ENCODE results near the gene FBXO34.

DNA sequence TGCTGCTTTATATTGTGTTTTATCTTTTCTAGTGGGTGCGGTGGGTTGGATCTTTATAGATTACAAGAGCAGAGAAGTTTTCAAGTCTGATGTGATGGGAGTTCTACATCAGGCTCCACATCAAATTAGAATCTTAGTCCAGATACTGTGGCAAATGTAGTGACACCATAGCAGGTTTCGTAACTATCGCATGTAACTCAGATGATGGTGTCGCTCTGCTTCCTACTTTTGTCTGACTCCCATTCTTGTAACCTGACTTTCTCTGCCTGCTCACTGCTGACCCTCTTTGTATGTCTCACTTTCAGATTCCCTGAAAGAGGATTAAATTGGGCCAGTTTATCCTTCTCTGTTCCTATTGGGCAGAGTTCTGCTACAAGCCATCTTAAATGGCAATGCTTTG lies 22.8 kb upstream of the FBXO34 start:
- TF ChIP-seq, protein P1, sequence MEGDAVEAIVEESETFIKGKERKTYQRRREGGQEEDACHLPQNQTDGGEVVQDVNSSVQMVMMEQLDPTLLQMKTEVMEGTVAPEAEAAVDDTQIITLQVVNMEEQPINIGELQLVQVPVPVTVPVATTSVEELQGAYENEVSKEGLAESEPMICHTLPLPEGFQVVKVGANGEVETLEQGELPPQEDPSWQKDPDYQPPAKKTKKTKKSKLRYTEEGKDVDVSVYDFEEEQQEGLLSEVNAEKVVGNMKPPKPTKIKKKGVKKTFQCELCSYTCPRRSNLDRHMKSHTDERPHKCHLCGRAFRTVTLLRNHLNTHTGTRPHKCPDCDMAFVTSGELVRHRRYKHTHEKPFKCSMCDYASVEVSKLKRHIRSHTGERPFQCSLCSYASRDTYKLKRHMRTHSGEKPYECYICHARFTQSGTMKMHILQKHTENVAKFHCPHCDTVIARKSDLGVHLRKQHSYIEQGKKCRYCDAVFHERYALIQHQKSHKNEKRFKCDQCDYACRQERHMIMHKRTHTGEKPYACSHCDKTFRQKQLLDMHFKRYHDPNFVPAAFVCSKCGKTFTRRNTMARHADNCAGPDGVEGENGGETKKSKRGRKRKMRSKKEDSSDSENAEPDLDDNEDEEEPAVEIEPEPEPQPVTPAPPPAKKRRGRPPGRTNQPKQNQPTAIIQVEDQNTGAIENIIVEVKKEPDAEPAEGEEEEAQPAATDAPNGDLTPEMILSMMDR (IDR thresholded peaks at IDR 0.05): no peak
- no peak for TF ChIP-seq POLR2AphosphoS5 (IDR thresholded peaks at IDR 0.05)
- no peak for TF ChIP-seq EP300 (IDR thresholded peaks at IDR 0.05)
- TF ChIP-seq POLR2A (IDR thresholded peaks at IDR 0.05): no peak
